HCT116 (cell line): ENCODE data around the gene DACH2. TPM values are rescaled to one million over a fixed set of nuclear protein-coding genes. Genes with fewer than 3 reads are reported as not detected.

ENCODE experiments used
- ATAC-seq: fragments of 200-7000 bp; cut with Tn5 transposase; 2 replicates; pipeline ENCODE4 v1.9.1; 2020; ENCODE audit warnings: mild to moderate bottlenecking, moderate library complexity
- BruUV-seq: library from RNA; stranded (reverse); fragments of 400-500 nt; replicated peaks from 2 replicates; lab custom pipeline; 2021; lab: Mats Ljungman, UMichigan
- CTCF ChIA-PET: fragments of 300-600 bp; sonication (Branson Sonifier 250); formaldehyde crosslinking; loops from one replicate; lab custom pipeline; 2021; ENCODE audit warnings: antibody characterized with exemption; lab: Charles Lee
- POLR2A ChIA-PET: fragments of 300-600, 350-600 bp; sonication (Branson Sonifier 250); formaldehyde crosslinking; loops from one replicate; lab custom pipeline; 2021; ENCODE audit warnings: antibody characterized with exemption; lab: Charles Lee
- RAD21 ChIA-PET, 2 experiments: fragments of 300-600 bp; sonication (Branson Sonifier 250); formaldehyde crosslinking; loops; one replicate each; lab custom pipeline; 2023; ENCODE audit warnings: low total read pairs in 2 of 2; ENCODE audit not compliant: uncharacterized antibody in 2 of 2, unreplicated experiment in 2 of 2, low non-redundant PET in 1 of 2; lab: Charles Lee
- DNase-seq: peaks from one replicate; pipeline ENCODE4 v3.0.0-alpha.2; 2010; ENCODE audit warnings: low read depth, low spot score
- H2AFZ ChIP-seq: fragments of 200-600 bp; shearing (Covaris generic), sonication (generic); 2 replicates; pipeline ENCODE4 v1.6.1; 2017; ENCODE audit warnings: low read depth, mixed run types, mixed read lengths, antibody characterized with exemption, low read length; ENCODE audit not compliant: poor library complexity, severe bottlenecking
- H3K27ac ChIP-seq: 2 replicates; pipeline ENCODE4 v1.5.1; 2012; ENCODE audit warnings: low read depth, low read length
- H3K27me3 ChIP-seq: fragments of 200-600 bp; sonication (generic); 2 replicates; pipeline ENCODE4 v1.6.1; 2016; ENCODE audit warnings: mixed run types, low read length, mixed read lengths; ENCODE audit not compliant: insufficient read depth
- H3K36me3 ChIP-seq, 2 experiments: fragments of 200-500 bp in 1 of 2; fragments of 200-600 bp in 1 of 2; sonication (Bioruptor generic) in 1 of 2; sonication (generic) in 1 of 2; 2 replicates each; pipeline versions ENCODE4 v1.5.1 to v1.6.1; 2014 to 2016; ENCODE audit warnings: low read length in 2 of 2, inconsistent platforms in 1 of 2, mixed read lengths in 1 of 2, mixed run types in 1 of 2; ENCODE audit not compliant: insufficient read depth in 2 of 2, control insufficient read depth in 1 of 2
- H3K4me1 ChIP-seq, 2 experiments: fragments of 200-600 bp in 1 of 2; sonication (generic) in 1 of 2; 2 replicates each; pipeline versions ENCODE4 v1.5.1 to v1.6.1; 2012 to 2017; ENCODE audit warnings: low read length in 2 of 2, inconsistent platforms in 1 of 2, mild to moderate bottlenecking in 1 of 2, mixed read lengths in 1 of 2, mixed run types in 1 of 2, moderate library complexity in 1 of 2; ENCODE audit not compliant: insufficient read depth in 2 of 2, control insufficient read depth in 1 of 2
- H3K4me2 ChIP-seq: fragments of 200-600 bp; sonication (generic); 2 replicates; pipeline ENCODE4 v1.6.1; 2017; ENCODE audit warnings: mixed run types, low read length, mixed read lengths
- H3K4me3 ChIP-seq, 2 experiments: fragments of 200-600 bp in 1 of 2; sonication (generic) in 1 of 2; replicated peaks in 1 of 2; 2 replicates each; pipeline ENCODE4 v1.5.1; 2011 to 2016; ENCODE audit warnings: low read length in 2 of 2, control low read depth in 1 of 2, low read depth in 1 of 2, mild to moderate bottlenecking in 1 of 2, mixed read lengths in 1 of 2, mixed run types in 1 of 2
- H3K79me2 ChIP-seq: fragments of 200-600 bp; sonication (generic); 2 replicates; pipeline ENCODE4 v1.6.1; 2017; ENCODE audit warnings: mild to moderate bottlenecking, mixed run types, low read length, moderate library complexity, mixed read lengths; ENCODE audit not compliant: insufficient read depth
- H3K9ac ChIP-seq: fragments of 200-600 bp; sonication (generic); 2 replicates; pipeline ENCODE4 v1.6.1; 2016; ENCODE audit warnings: low read length, mixed read lengths
- H3K9me2 ChIP-seq: fragments of 200-600 bp; sonication (generic), shearing (Covaris generic); 2 replicates; pipeline ENCODE4 v1.6.1; 2017; ENCODE audit warnings: mixed run types, mild to moderate bottlenecking, moderate library complexity; ENCODE audit not compliant: insufficient read depth
- H3K9me3 ChIP-seq, 2 experiments: fragments of 200-500 bp in 1 of 2; fragments of 200-600 bp in 1 of 2; sonication (Bioruptor generic) in 1 of 2; sonication (generic) in 1 of 2; 2 replicates each; pipeline ENCODE4 v1.6.1; 2014 to 2017; ENCODE audit warnings: low read length in 2 of 2, mixed read lengths in 2 of 2, inconsistent platforms in 1 of 2, low read depth in 1 of 2, mild to moderate bottlenecking in 1 of 2, mixed run types in 1 of 2, moderate library complexity in 1 of 2; ENCODE audit not compliant: control insufficient read depth in 1 of 2, insufficient read depth in 1 of 2
- H4K20me1 ChIP-seq: fragments of 200-600 bp; sonication (generic), shearing (Covaris generic); 2 replicates; pipeline ENCODE4 v1.6.1; 2017; ENCODE audit warnings: mixed run types, mild to moderate bottlenecking, moderate library complexity; ENCODE audit not compliant: insufficient read depth
- CEBPB ChIP-seq: IDR thresholded peaks from 2 replicates; pipeline ENCODE4 v1.6.1; 2012; ENCODE audit warnings: low read depth
- ELF1 ChIP-seq: IDR thresholded peaks from 2 replicates; pipeline ENCODE4 v1.6.1; 2012; ENCODE audit warnings: low read depth, borderline replicate concordance
- EZH2 ChIP-seq: fragments of 200-600 bp; sonication (generic); IDR thresholded peaks from 2 replicates; pipeline ENCODE4 v1.6.1; 2017; ENCODE audit warnings: antibody characterized with exemption, mixed run types
- FOSL1 ChIP-seq: IDR thresholded peaks from 2 replicates; pipeline ENCODE4 v1.6.1; 2012; ENCODE audit warnings: low read depth
- MAX ChIP-seq: IDR thresholded peaks from 2 replicates; pipeline ENCODE4 v1.6.1; 2012
- POLR2AphosphoS5 ChIP-seq: IDR thresholded peaks from 2 replicates; pipeline ENCODE4 v1.6.1; 2011; ENCODE audit warnings: mild to moderate bottlenecking, low read depth, low read length, moderate library complexity
- REST ChIP-seq: IDR thresholded peaks from 2 replicates; pipeline ENCODE4 v1.6.1; 2012; ENCODE audit warnings: low read depth
- ZNF274 ChIP-seq: fragments of 200-500 bp; sonication (Bioruptor generic); IDR thresholded peaks from 2 replicates; pipeline ENCODE4 v1.6.1; 2014; ENCODE audit warnings: mild to moderate bottlenecking, low read depth, low read length, inconsistent platforms
- intact Hi-C: fragments of 100-400 bp; cut with micrococcal nuclease; formaldehyde crosslinking; loops from 2 replicates; pipeline ENCODE4 v1.10.0; 2022
- total RNA-seq: library from RNA; stranded (reverse); gene quantifications from one replicate; pipeline ENCODE4 v1.2.1, GENCODE V29; 2021; ENCODE audit not compliant: unreplicated experiment

Gene DACH2
- total RNA-seq, 1 experiment from 2014 or later, result not detected

GRCh38 chrX:86369847-86370630 is 221.8 kb downstream of the DACH2 start:
- Histone ChIP-seq H3K27me3 (no peaks in the 10 kb centered on the region), H3K36me3 (no peaks in the 10 kb centered on the region), H3K9me3 (no peaks in the 10 kb centered on the region), H3K4me3 (no peak overlapping the region), H4K20me1 (no peaks in the 10 kb centered on the region), H3K4me2 (no peak overlapping the region), H3K9ac (no peak overlapping the region), H3K9me2 (no peaks in the 10 kb centered on the region), H2AFZ (no peak overlapping the region), H3K4me1 (no peaks in the 10 kb centered on the region), H3K79me2 (no peaks in the 10 kb centered on the region), H3K27ac (no peak overlapping the region)
- intact Hi-C loops, result no loop called here
- no TSS peak for BruUV-seq
- TF ChIP-seq EZH2 (no peak), FOSL1 (no peak), ELF1 (no peak), MAX (no peak), POLR2AphosphoS5 (no peak), REST (no peak), ZNF274 (no peak), CEBPB (no peak)
- ChIA-PET POLR2A (no interaction called here), RAD21 (no interaction called here), CTCF (no interaction called here)
- no peak for DNase-seq
- no peak for ATAC-seq
